ENCODE measurements around the gene ZBTB20. TPM values are rescaled to one million over a fixed set of nuclear protein-coding genes. Genes with fewer than 3 reads are reported as not detected.

The ZBTB20 gene
- total RNA-seq, 1 experiment from 2014 or later: 11.0 TPM

GRCh38 chr3:114336122-114336697, 810.9 kb downstream of the ZBTB20 start:
- DNase-seq (ENCODE audit: low spot score): no peak

- DNase-seq (ENCODE audit: low spot score): no peak
Observed at GRCh38 chr3:114333923-114334240, 813.2 kb downstream of the ZBTB20 start.

GRCh38 chr3:114333180-114333922, 813.7 kb downstream of the ZBTB20 start:
- no peak for DNase-seq (ENCODE audit: low spot score)

GRCh38 chr3:114332342-114333179, 814.5 kb downstream of the ZBTB20 start:
- DNase-seq (ENCODE audit: low spot score): no peak

GRCh38 chr3:114331710-114332109, 815.4 kb downstream of the ZBTB20 start:
- no peak for DNase-seq (ENCODE audit: low spot score)

DNA sequence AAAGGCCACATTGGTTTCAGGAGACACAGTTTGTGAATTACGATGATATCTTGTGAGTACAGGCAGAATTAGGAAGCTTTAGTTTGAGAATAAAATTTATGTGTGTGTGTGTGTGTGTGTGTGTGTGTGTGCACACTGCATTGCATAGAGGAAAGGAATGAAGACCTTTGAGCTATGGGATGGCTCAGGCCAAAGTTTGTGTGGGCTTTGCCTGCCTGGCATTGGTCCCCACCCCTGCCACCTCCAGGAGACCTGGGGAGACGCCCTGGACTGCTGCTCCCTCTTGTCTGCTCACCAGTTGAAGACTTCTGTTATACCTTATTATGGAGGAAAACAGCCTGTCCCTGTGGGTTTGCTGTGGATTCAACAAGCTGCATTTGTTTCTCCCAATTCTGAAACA, 816.1 kb downstream of the ZBTB20 start:
- no peak for DNase-seq (ENCODE audit: low spot score)

GRCh38 chr3:114329823-114330222, 817.3 kb downstream of the ZBTB20 start:
- no peak for DNase-seq (ENCODE audit: low spot score)

- DNase-seq (ENCODE audit: low spot score): no peak
Observed at GRCh38 chr3:114328345-114328744, 818.7 kb downstream of the ZBTB20 start.

DNA sequence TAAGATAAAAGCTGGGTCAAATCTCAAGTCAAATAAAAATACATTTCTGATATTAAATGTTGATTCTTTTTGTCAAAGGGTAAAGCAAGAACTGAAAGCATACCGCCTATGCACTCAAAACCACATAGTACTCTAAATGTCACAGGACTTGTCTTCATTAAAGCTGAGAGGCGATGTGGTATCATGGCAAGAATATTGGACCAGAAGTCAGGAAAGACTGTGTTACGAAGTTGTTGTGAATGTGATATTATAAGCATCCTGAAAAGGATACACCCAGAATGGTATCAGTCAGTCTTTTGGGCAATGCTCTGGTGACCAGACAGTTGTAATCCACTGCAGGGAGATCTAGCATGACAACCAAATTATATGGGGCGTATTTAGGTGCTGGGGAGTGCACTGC, 819.4 kb downstream of the ZBTB20 start:
- DNase-seq (ENCODE audit: low spot score): no peak

DNA sequence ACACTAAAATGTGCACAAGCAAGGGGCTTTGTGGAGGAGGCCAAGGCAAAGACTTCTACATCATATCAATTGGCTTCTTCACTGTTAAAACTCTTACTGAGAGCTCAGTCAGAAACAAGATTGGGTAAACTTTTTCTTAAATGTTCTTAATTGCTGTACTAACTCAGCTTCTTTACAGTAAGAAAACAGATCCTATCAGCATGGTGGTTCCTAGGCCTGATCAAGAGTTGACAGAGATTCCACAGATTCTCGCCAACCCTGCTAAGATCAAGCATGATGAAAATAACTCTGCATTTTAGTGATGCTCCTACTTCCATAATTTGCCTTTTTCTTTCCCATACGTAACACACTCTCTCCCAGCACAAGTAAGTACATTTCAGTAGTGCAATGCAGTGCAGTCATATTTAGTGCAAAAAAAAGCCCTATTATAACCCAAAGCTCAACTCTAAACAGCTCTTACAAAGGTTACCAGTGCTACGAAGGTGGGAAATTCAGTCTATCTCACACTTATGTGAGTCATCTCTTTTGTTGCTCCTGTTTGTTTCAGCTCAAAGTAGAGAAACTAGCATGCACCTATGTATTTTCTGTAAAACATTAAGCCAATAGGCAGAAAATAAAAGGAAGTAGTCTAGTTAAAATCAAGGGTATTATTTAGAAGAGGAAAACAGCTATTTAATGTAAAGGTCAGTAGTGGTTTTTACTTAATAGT, 823.4 kb downstream of the ZBTB20 start:
- DNase-seq (ENCODE audit: low spot score): no peak

DNA sequence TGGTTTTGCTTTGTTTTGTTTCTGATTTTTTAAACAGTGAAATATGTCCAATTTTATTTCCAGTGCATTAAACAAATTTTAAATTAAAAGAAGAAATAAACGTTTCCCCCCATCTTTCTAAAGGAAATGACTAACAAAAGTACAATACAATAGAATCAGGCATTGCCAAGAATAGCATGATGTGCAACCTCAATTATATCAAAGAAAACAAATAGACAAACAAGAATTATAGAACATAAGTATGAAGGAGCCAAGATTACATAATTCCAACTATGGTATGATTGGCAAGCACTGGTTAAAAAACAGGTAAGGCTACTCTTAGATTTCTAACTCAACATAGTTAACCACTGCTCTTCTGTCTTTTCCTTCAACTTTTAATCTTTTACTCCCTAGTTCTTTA, 826.8 kb downstream of the ZBTB20 start:
- DNase-seq (ENCODE audit: low spot score): no peak

DNA sequence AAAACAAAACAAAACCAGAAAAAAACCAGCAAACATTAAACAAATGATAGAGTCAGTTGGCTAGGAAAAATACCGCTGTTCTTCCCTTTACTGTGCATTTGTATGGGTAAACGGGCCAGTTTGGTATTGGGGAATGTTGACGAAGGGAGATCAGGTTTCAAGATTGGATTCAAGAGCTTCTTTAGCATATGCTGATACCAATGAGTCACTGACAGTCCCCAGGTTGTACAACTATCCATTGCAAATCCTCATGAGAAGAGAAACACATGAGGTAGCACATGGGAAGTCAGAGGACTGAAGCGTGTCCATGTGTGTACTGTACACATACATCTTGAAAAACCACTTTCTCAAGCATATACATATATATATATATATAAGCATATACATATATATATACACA, 827.6 kb downstream of the ZBTB20 start:
- DNase-seq (ENCODE audit: low spot score): no peak

DNA sequence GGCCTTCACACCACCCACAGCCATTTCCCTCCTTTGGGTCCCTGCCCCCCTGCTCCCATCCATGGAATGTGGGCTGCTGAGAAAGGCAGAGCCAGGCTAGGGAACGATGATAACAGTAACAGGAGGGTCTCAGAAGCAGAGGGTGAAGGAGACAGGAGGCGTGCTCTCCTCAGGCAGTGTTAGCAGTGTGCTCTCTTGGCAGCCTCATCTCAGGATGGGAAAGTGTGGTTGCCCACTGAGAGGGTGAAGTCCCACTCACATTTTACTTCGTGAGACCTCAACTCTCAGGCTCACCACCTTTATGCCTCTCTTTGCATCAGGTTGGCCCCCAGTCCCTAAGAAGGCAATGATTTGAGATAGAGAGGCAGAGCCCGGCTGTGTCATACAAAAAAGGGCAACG, 828.8 kb downstream of the ZBTB20 start:
- DNase-seq (ENCODE audit: low spot score): no peak

DNA sequence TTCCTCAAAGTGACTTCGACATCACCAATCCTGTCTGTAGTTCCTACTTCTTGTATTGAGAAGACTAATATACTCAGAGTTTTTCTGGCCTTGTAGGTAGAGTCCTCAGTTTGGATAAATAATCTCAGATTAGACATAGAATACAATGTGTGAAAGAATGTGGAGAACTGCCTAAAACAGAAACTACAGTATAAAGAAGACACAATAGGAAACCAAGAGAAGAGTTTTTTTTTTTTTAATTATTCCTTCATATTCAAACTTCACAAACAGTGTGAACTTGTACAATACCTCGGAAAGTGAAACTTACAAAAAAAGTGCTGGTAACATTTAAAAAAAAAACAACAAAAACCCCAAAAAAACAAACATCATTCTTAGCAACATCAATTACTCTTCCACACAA, 832.8 kb downstream of the ZBTB20 start:
- DNase-seq (ENCODE audit: low spot score): no peak

DNA sequence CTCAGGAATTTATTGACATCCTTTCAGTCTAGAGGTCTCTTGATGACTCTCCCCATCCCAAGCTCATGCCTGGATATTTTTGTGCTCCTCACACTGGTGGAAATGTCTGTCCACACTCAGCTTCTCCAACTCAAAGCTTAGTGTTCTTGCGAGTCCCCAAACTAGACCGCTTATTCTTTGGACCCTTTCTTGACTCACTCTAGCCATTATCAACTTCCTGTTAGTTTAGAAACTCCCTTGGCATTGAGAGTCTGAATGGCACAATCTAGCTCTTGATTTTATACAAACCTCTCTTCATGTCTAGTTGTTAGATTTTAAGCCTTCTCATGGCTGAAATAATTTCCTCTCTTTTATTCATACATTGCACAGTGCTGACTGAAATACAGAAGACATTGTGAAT, 833.7 kb downstream of the ZBTB20 start:
- no peak for DNase-seq (ENCODE audit: low spot score)

GRCh38 chr3:114310695-114311094, 836.4 kb downstream of the ZBTB20 start:
- DNase-seq (ENCODE audit: low spot score): no peak

DNA sequence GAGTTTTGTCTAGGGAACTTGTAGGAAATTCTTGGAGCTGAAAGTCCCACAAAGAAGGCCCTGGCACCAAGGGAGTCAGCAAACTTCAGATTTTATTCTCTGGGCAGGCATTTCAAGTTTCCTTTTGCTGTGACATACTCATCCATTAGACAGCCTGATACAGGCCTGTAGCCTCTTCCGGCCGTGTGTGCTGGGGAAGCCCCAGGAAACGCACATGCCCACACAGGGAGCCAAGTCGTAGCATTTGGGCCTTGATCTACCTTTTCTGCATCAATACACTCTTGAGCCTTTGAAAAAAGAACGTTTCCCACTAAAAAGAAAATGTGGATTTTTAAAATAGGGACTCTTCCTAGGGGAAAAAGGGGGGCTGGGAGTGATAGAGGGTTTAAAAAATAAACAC, 838.3 kb downstream of the ZBTB20 start:
- DNase-seq (ENCODE audit: low spot score): no peak

DNA sequence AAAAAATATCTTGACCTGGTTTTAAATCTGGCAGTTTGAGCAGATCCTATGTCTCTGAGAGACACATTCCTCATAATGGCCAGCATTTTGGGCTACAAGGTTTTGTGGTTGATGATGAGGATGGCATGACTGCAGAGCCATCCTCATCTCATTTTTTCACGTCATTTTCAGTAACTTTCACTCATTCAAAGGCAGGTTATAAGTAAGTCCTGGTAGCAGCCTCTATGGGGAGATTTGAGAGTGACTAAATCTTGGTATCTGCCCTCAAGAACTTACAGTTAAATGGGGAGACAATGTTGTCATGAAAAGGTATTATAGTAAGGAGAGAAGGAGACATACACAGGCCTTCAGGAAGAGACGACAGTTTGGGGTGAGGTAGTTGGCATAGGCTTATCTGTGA, 838.7 kb downstream of the ZBTB20 start:
- DNase-seq (ENCODE audit: low spot score): no peak

DNA sequence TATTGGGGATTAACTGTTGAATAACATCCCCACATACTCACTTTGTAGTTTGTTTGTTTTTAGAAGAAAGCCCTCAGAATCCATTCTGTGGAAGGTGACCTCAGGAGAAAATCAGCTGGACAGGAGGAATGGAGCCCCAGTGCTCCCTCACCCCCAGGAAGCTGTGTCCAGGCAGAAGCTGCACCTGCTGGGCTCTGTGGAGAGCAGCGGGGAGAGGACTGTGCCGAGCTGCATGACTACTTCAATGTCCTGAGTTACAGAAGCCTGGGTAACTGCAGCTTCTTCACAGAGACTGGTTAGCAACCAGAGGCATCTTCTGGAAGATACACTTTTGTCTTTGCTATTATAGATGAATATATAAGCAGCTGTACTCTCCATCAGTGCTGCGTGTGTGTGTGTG, 839.3 kb downstream of the ZBTB20 start:
- DNase-seq (ENCODE audit: low spot score): no peak

- DNase-seq (ENCODE audit: low spot score): no peak
Observed at GRCh38 chr3:114307222-114307830, 839.8 kb downstream of the ZBTB20 start.

DNA sequence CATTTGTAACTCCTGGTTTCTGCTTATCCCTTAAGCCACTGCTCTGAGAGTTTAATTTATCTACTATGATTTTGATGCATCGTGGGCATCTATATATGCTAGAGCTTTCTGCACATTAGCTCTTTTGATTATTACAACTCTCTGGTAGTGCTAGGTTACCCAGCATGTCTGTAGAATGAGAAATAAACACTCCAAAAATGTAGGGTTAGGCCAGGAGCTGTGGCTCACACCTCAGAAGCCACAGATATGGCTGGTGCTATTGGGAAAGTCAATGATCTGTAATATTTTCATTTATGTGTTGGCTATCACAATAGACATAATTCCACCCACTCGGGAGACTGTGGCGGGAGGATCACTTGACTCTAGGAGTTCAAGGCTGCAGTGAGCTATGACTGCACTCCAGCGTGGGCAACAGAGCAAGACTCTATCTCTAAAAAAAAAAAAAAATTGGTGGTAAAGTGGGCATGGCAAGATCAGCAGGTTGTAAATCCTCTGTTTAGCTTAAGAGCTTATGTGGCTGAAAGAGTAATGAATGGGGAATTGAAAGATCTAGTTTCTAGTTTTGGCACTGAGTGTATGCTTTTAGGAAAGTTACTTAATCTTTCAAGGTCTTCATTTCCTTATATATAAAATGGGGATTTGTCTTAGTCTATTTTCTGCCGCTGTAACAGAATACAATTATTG, 847.0 kb downstream of the ZBTB20 start:
- DNase-seq (ENCODE audit: low spot score): no peak
